Transverse colon (tissue), 4 donors: ENCODE data around the gene TIMM29. TPM values are rescaled to one million over a fixed set of nuclear protein-coding genes. Genes with fewer than 3 reads are reported as not detected.

Source experiments
- DNase-seq: peaks from one replicate; pipeline ENCODE4 v3.0.0-alpha.2; 2019
- H3K27ac ChIP-seq, 4 donors: fragments of 200-600 bp; sonication (generic); 2 replicates each; pipeline ENCODE4 v1.5.1; 2016 to 2018; ENCODE audit warnings: inconsistent platforms in 4 of 4
- H3K27me3 ChIP-seq: fragments of 200-600 bp; sonication (generic); 2 replicates; pipeline ENCODE4 v1.5.1; 2017; ENCODE audit warnings: inconsistent platforms
- H3K36me3 ChIP-seq, 4 donors: fragments of 200-600 bp; sonication (generic); 2 replicates each; pipeline ENCODE4 v1.5.1; 2017 to 2019; ENCODE audit warnings: inconsistent platforms in 4 of 4
- H3K4me1 ChIP-seq, 4 donors: fragments of 200-600 bp; sonication (generic); 2 replicates each; pipeline ENCODE4 v1.5.1; 2017 to 2020; ENCODE audit warnings: inconsistent platforms in 4 of 4
- H3K4me3 ChIP-seq, 4 donors: fragments of 200-600 bp; sonication (generic); 1 replicate in 1 of 4; 2 replicates in 3 of 4; pipeline versions ENCODE4 v1.5.1 to v1.6.1; 2017 to 2019; ENCODE audit warnings: inconsistent platforms in 4 of 4
- H3K9me3 ChIP-seq, 2 donors: fragments of 200-600 bp; sonication (generic); 2 replicates each; pipeline ENCODE4 v1.5.1; 2017 to 2019; ENCODE audit warnings: inconsistent platforms in 2 of 2
- EP300 ChIP-seq: sonication (generic); formaldehyde crosslinking; IDR thresholded peaks from one replicate; pipeline ENCODE4 v1.6.1; 2017; ENCODE audit warnings: antibody characterized with exemption, low read depth
- POLR2A ChIP-seq: fragments of 450-650 bp; IDR thresholded peaks from one replicate; pipeline ENCODE4 v1.6.1; 2016; ENCODE audit warnings: antibody characterized with exemption, mild to moderate bottlenecking, moderate library complexity
- POLR2AphosphoS5 ChIP-seq, 3 donors: sonication (generic); formaldehyde crosslinking; IDR thresholded peaks; one replicate each; pipeline ENCODE4 v1.6.1; 2016; ENCODE audit warnings: antibody characterized with exemption in 3 of 3
- WGBS, 2 donors: methylation state at CpG; one replicate each; pipeline ENCODE4 v1.1.5; 2018; ENCODE audit warnings: low coverage in 1 of 2; 5-methylcytosine and 5-hydroxymethylcytosine counted together
- in situ Hi-C, 4 donors: fragments of 200-750 bp; cut with MboI; loops; one replicate each; pipeline versions ENCODE4 v1.15.0 to v1.15.1; 2017; ENCODE audit warnings: low sequenced_read_pairs in 3 of 4, low pct_ligation_motif_present in 1 of 4, low pct_unique_long_range_greater_than_20kb in 1 of 4
- intact Hi-C: fragments of 100-400 bp; cut with DNase I; formaldehyde crosslinking; loops from one replicate; pipeline ENCODE4 v1.15.1; 2023; ENCODE audit warnings: low total_unique reads
- total RNA-seq, 4 donors: library from RNA; depleted of rRNA; stranded (reverse); fragments of >200 nt; gene quantifications; one replicate each; pipeline ENCODE4 v1.1.0, GENCODE V29; 2016
- TF ChIP-seq, protein P1 (sequence below), 5 experiments: fragments of 200-600 bp in 3 of 5; fragments of 450-650 bp in 2 of 5; sonication (generic) in 3 of 5; IDR thresholded peaks; 1 replicate in 2 of 5; 2 replicates in 3 of 5; pipeline ENCODE4 v1.5.1; 2016 to 2017; ENCODE audit warnings: antibody characterized with exemption in 5 of 5, inconsistent platforms in 3 of 5, mild to moderate bottlenecking in 2 of 5, moderate library complexity in 1 of 5

The TIMM29 gene
- total RNA-seq, 4 donors from 2014 or later: 40.0 to 45.3 (median 43.2) TPM

DNA sequence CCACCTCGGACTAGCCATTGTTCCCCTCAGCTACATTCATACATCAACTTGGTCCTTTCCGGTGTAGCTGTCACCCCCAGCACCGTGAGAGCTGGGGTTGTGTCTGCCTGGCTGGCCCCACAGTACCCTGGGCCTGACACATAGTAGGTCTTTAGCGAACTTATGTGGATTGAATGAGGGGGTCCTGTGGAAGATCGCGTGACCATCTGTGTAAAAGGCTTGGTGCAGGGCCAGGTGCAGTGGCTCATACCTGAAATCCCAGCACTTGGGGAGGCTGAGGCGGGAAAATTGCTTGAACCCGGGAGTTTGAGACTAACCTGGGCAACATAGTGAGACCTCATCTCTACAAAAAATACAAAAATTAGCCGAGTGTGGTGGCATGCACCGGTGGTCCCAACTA is 34.3 kb downstream of the TIMM29 start:
- H3K4me1 ChIP-seq: peaks cover 5 to 31% (median 22%) of the 10 kb centered on the region in 4 donors
- intact Hi-C loops (no loop called here), in situ Hi-C loops (no loop called here)
- no peak for DNase-seq
- no peaks in the 10 kb centered on the region for H3K36me3 ChIP-seq
- no peak overlapping the region for H3K4me3 ChIP-seq
- no peaks in the 10 kb centered on the region for H3K27me3 ChIP-seq
- TF ChIP-seq, protein P1, sequence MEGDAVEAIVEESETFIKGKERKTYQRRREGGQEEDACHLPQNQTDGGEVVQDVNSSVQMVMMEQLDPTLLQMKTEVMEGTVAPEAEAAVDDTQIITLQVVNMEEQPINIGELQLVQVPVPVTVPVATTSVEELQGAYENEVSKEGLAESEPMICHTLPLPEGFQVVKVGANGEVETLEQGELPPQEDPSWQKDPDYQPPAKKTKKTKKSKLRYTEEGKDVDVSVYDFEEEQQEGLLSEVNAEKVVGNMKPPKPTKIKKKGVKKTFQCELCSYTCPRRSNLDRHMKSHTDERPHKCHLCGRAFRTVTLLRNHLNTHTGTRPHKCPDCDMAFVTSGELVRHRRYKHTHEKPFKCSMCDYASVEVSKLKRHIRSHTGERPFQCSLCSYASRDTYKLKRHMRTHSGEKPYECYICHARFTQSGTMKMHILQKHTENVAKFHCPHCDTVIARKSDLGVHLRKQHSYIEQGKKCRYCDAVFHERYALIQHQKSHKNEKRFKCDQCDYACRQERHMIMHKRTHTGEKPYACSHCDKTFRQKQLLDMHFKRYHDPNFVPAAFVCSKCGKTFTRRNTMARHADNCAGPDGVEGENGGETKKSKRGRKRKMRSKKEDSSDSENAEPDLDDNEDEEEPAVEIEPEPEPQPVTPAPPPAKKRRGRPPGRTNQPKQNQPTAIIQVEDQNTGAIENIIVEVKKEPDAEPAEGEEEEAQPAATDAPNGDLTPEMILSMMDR (IDR thresholded peaks at IDR 0.05): no peak
- TF ChIP-seq POLR2A (no peak), EP300 (no peak), POLR2AphosphoS5 (IDR thresholded peaks at IDR 0.05) (no peak)
- no peak overlapping the region for H3K27ac ChIP-seq
- no peaks in the 10 kb centered on the region for H3K9me3 ChIP-seq
- WGBS, 2 donors: 60 to 85% methylated on average over 2 to 10 of the region's 10 CpGs

DNA sequence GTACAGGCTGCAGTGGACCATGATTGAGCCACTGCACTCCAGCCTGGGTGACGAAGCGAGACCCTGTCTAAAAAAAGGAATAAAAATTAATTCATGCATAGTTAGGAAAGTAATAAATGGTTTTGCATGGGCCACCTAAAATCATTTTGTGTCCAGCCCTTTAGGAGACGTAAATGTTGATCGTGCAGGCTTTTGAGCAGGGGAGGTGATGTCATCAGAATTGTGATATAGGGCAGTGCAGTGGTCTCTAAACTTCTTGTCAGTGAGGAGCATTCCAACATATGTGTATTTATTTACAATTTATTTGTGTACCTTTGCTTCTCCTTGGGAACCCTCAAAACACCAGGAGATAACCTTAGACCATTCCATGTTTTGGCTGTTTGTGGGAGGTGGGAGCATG is 35.3 kb downstream of the TIMM29 start:
- Histone ChIP-seq H3K4me1 (peaks cover 5 to 41% (median 31%) of the 10 kb centered on the region in 4 donors), H3K4me3 (no peak overlapping the region), H3K36me3 (no peaks in the 10 kb centered on the region), H3K27ac (no peak overlapping the region), H3K27me3 (no peaks in the 10 kb centered on the region), H3K9me3 (no peaks in the 10 kb centered on the region)
- intact Hi-C loops: no loop called here
- no peak for DNase-seq
- TF ChIP-seq EP300 (no peak), POLR2A (no peak), POLR2AphosphoS5 (IDR thresholded peaks at IDR 0.05) (no peak)
- TF ChIP-seq, protein P1 (IDR thresholded peaks at IDR 0.05): no peak
- in situ Hi-C loops: no loop called here
- WGBS, 2 donors: 78 to 93% methylated on average over 4 of the region's 4 CpGs

DNA sequence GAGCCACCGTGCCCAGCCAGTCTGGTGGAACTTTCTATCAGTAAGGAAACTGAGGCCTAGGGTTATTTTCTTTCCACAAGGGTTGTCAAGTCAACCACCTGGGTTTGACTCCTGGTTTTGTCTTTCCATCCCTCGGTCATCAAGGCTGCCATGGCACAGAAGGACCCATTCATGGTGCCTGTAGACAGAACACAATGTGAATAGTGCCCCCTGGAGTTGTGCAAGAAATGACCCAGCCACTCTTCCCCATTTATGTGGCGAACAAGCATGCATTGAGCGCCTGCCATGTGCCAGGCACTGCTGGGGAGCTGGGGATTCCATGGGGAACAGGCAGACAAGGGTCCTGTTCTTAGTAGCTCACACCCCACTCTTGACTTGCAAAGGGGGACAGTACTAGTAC is 36.3 kb downstream of the TIMM29 start:
- Histone ChIP-seq H3K27ac (no peak overlapping the region), H3K27me3 (no peaks in the 10 kb centered on the region), H3K9me3 (no peaks in the 10 kb centered on the region), H3K4me3 (no peak overlapping the region), H3K4me1 (peaks cover 5 to 41% (median 31%) of the 10 kb centered on the region in 4 donors), H3K36me3 (no peaks in the 10 kb centered on the region)
- in situ Hi-C loops (no loop called here), intact Hi-C loops (no loop called here)
- no peak for DNase-seq
- WGBS, 2 donors: 97 to 100% methylated on average over 2 to 4 of the region's 4 CpGs
- TF ChIP-seq POLR2A (no peak), EP300 (no peak), POLR2AphosphoS5 (IDR thresholded peaks at IDR 0.05) (no peak)
- TF ChIP-seq, protein P1 (IDR thresholded peaks at IDR 0.05): no peak

DNA sequence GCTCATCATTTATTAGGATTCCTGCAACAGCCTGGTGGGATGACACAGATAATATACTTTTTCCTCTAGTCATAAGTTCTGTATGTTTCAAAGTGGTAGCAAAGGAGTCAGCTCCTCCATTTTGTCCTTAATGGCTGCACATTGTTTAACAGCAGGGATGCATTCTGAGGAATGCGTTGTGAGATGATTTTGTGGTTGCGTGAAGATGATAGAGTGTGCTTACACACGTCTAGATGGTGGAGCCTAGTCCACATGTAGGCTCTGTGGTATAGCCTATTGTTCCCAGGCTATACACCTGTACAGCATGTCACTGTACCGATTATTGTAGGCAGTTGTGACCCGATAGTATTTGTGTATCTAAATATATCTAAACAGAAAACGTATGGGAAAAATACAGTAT is 36.8 kb downstream of the TIMM29 start:
- whole genome bisulfite sequencing, 2 donors: 67 to 87% methylated on average over 1 to 6 of the region's 6 CpGs
- in situ Hi-C loops: no loop called here
- Histone ChIP-seq H3K4me3 (no peak overlapping the region), H3K36me3 (no peaks in the 10 kb centered on the region), H3K9me3 (no peaks in the 10 kb centered on the region), H3K4me1 (peaks cover 5 to 36% (median 29%) of the 10 kb centered on the region in 4 donors), H3K27me3 (no peaks in the 10 kb centered on the region), H3K27ac (no peak overlapping the region)
- intact Hi-C loops: no loop called here
- TF ChIP-seq EP300 (no peak), POLR2AphosphoS5 (IDR thresholded peaks at IDR 0.05) (no peak), POLR2A (no peak)
- TF ChIP-seq, protein P1 (IDR thresholded peaks at IDR 0.05): no peak
- no peak for DNase-seq
